Lung microvascular endothelial cell (primary cell): ENCODE results near the gene C7orf57. TPM values are rescaled to one million over a fixed set of nuclear protein-coding genes. Genes with fewer than 3 reads are reported as not detected.

Experiments used
- DNase-seq, 2 donors: peaks; one replicate each; pipeline versions ENCODE4 v3.0.0 to v3.0.0-alpha.2; 2010; ENCODE audit warnings: low read depth in 2 of 2
- total RNA-seq: library from RNA; depleted of rRNA; stranded (reverse); fragments of >200 nt; gene quantifications from 2 replicates; pipeline ENCODE4 v1.2.1, GENCODE V29; 2014

C7orf57 gene
- total RNA-seq, 1 donor from 2014 or later: not detected

DNA sequence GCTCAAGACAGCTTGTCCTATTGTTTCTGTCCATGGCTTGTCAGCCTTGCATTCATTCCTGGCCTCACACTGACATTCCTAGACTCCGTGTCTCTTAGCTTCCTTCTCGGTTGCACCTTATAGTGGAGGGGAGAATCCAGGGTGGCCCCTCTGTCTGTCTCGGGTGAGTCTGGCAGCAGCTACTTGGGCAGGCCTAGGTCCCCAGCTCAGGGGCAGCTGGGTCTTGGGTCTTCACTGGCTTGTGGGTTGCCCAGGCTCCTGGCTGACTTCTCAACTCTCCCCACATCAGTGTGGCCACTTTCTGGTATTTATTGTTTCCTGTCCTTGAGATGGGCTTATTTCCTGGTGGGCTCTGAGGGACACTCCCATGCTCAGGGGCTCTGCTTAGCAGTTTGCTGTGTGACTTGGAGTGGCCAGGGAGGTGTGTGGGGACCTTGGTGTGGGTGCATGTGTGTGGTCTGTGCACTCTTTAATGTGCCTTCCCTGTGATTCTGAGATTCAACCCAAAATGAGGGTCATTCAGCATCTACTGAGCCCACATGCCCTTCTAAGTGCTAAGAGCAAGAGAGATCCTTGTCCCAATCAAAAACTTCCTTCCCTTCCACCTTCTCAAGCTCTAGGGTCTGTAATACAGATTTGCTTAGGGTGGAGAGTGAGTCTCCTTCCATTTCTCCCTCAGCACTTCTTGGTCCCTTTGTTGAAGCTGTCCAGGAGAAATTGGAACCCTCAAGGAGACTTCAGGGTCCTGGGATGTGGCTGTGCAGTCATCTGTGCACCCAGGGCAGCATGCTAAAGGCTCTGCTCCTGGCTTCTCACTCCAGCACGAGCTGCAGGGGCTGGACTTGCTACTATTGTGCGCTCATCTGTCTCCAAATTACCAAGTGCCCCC lies 73.9 kb downstream of the C7orf57 start:
- DNase-seq: no peak

DNA sequence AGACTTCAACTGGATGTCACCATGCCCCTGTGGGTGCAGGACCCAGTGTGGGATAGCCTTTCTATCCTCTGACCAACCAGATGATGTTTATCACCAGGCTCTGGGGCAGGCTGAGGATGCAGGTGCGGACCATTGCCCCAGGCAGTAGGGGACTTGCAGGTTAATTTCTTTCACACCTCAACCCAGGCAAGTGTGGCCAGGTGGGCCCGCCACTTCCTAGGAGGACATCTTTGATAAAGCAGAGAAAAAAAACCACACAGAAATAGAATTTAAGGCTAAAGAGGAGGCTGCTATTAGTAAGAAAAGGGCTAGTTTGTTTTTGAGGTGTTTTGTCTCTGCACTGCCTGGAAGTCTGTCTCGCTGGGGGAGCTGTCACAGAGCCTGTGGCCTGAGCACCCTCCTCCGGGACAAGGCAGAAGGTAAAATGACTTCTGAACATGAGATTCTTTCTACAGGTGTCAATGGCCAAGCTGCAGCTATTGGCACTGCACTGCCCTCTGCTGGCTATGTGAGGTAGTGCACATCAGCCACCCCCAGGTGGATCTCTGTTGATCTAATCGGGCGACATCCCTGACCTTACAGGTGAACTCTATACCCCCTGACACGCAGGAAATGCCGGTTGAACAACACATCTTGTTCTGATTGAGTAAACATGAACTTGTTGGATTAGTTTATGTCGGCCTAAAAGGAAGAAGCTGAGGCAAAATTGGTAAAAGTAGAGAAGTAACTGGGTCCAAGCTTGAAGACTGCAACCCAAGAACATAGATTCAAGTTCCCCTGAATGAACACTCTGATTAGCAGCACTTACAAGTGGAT lies 74.7 kb downstream of the C7orf57 start:
- peak; percentile 56 to 66 for DNase-seq

DNA sequence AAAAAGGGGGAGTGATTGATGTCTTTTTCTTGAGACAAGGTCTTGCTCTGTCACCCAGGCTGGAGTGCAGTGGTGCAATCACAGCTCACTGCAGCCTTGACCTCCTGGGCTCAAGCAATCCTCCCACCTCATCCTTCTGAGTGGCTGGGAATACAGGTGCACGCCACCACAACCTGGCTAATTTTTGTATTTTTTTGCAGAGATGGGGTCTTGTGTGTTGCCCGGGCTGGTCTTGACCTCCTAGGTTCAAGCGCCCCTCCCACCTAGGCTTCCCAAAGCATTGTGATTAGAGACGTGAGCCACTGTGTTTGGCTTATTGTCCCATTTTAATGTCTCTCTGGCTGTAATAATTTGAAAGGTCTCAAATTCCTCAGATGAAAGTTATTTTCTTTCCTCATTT lies 75.5 kb downstream of the C7orf57 start:
- DNase-seq: no peak

Other genes starting within 250 kb of the C7orf57 start
- 0.20 and 0.44 TPM in 2 replicates for gene PKD1L1, start 87.1 kb upstream of the C7orf57 start, total RNA-seq
- 6.8 and 9.5 TPM in 2 replicates for gene HUS1, start 55.9 kb upstream of the C7orf57 start, total RNA-seq
- not detected in 2 replicates for gene SUN3, start 6.4 kb upstream of the C7orf57 start, total RNA-seq
- gene UPP1, start 53.7 kb downstream of the C7orf57 start, total RNA-seq: 7.9 and 8.1 TPM in 2 replicates
- under 0.01 TPM in 1 of 2 replicates, not detected in the other for gene ABCA13, start 135.9 kb downstream of the C7orf57 start, total RNA-seq